Effector CD8-positive, alpha-beta T cell (primary cell): ENCODE measurements around the gene LIN28B.

Experiments used
- DNase-seq: peaks from one replicate; lab custom pipeline; 2025; lab: John Stamatoyannopoulos, UW

The LIN28B gene

GRCh38 chr6:105109955-105110895 is 153.3 kb downstream of the LIN28B start:
- DNase-seq: no peak

GRCh38 chr6:105111105-105111504 is 154.2 kb downstream of the LIN28B start:
- no peak for DNase-seq

- no peak for DNase-seq
These were observed 155.0 kb downstream of the LIN28B start for GRCh38 chr6:105111871-105112270.

- no peak for DNase-seq
These were observed 155.7 kb downstream of the LIN28B start for GRCh38 chr6:105112577-105112976.

GRCh38 chr6:105113422-105113821 is 156.5 kb downstream of the LIN28B start:
- no peak for DNase-seq

GRCh38 chr6:105116150-105116549 is 159.2 kb downstream of the LIN28B start:
- no peak for DNase-seq

- no peak for DNase-seq
These were observed 163.7 kb downstream of the LIN28B start for GRCh38 chr6:105120570-105120969.

GRCh38 chr6:105121981-105122380 is 165.1 kb downstream of the LIN28B start:
- no peak for DNase-seq

- no peak for DNase-seq
These were observed 165.8 kb downstream of the LIN28B start for GRCh38 chr6:105122717-105123116.
